Left ventricle myocardium inferior (tissue), 1 donor: ENCODE results near the gene IDS. TPM values are rescaled to one million over a fixed set of nuclear protein-coding genes. Genes with fewer than 3 reads are reported as not detected.

ENCODE experiments used
- DNase-seq: peaks from one replicate; pipeline ENCODE4 v3.0.0-alpha.2; 2020
- H3K27ac ChIP-seq: fragments of 200-600 bp; replicated peaks from 2 replicates; pipeline ENCODE4 v1.8.0; 2021
- H3K27me3 ChIP-seq: fragments of 200-600 bp; 2 replicates; pipeline ENCODE4 v1.8.0; 2021; ENCODE audit warnings: low read depth
- H3K36me3 ChIP-seq: fragments of 200-600 bp; 2 replicates; pipeline ENCODE4 v1.8.0; 2021
- H3K4me1 ChIP-seq: fragments of 200-600 bp; 2 replicates; pipeline ENCODE4 v1.8.0; 2021
- H3K4me3 ChIP-seq: fragments of 200-600 bp; 2 replicates; pipeline ENCODE4 v1.8.0; 2021; ENCODE audit warnings: mild to moderate bottlenecking, moderate library complexity
- H3K9me3 ChIP-seq: fragments of 200-600 bp; replicated peaks from 2 replicates; pipeline ENCODE4 v1.8.0; 2021
- CTCF ChIP-seq: fragments of 200-600 bp; IDR thresholded peaks from 2 replicates; pipeline ENCODE4 v1.8.0; 2021; ENCODE audit warnings: antibody characterized with exemption, mild to moderate bottlenecking, borderline replicate concordance
- intact Hi-C: fragments of 100-400 bp; cut with micrococcal nuclease; formaldehyde crosslinking; loops from one replicate; pipeline ENCODE4 v1.11.0; 2022
- total RNA-seq: library from RNA; stranded (reverse); fragmentation: NEBNext Ultra II Directional; extraction: Animal tissue kit (Norgen Biotek cat#: 25700); gene quantifications from one replicate; pipeline ENCODE4 v1.2.1, GENCODE V29; 2021
- donor health status: DM: no; HTN: yes; CAD: no; lungs with severe emphysema.

The IDS gene
- total RNA-seq, 1 donor from 2014 or later = 86.3 TPM

DNA sequence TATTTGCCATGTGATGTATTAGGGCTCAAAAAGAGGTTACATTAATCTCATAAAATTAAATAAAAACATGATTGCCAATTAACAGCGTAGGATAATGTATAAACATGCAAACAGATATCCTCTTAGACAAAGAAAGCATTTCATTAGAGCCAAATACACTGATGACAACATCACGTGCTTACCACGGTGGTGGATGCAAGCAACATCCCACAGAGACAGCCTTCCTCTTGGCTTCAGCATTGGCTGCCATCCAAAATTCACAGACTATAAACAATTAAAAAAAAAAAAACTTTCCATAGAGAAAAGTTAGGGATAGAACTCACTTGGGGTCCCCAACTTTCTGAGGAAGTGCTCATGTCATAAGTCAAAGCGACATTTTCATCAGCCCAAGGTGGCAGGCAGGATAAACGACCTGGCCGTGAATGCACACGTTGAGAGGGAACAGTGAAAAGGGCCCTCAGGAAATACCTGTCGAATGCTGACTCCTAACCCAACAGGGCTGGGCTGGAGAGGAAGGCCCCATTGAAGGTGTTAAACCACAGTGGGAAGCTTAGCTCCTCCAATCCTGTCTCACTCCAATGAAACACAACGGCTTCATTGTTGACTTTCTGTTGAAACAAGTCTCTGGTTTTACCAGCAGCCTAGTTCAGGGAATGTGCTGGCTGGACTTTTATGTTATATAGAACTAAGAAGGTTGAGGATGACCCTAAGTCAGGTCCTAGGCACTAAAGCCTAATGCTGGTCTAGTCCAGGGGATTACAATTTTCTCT, 48.4 kb downstream of the IDS start:
- Histone ChIP-seq H3K27me3 (no peaks in the 10 kb centered on the region), H3K9me3 (no peaks in the 10 kb centered on the region), H3K27ac (no peak overlapping the region), H3K36me3 (no peaks in the 10 kb centered on the region), H3K4me1 (no peaks in the 10 kb centered on the region), H3K4me3 (no peak overlapping the region)
- intact Hi-C loops = no loop called here
- no peak for DNase-seq
- TF ChIP-seq CTCF = no peak

GRCh38 chrX:149455934-149456333, 49.2 kb downstream of the IDS start:
- Histone ChIP-seq H3K9me3 (no peaks in the 10 kb centered on the region), H3K27me3 (no peaks in the 10 kb centered on the region), H3K4me3 (no peak overlapping the region), H3K27ac (no peak overlapping the region), H3K36me3 (no peaks in the 10 kb centered on the region), H3K4me1 (no peaks in the 10 kb centered on the region)
- intact Hi-C loops = no loop called here
- DNase-seq = no peak
- no peak for TF ChIP-seq CTCF

DNA sequence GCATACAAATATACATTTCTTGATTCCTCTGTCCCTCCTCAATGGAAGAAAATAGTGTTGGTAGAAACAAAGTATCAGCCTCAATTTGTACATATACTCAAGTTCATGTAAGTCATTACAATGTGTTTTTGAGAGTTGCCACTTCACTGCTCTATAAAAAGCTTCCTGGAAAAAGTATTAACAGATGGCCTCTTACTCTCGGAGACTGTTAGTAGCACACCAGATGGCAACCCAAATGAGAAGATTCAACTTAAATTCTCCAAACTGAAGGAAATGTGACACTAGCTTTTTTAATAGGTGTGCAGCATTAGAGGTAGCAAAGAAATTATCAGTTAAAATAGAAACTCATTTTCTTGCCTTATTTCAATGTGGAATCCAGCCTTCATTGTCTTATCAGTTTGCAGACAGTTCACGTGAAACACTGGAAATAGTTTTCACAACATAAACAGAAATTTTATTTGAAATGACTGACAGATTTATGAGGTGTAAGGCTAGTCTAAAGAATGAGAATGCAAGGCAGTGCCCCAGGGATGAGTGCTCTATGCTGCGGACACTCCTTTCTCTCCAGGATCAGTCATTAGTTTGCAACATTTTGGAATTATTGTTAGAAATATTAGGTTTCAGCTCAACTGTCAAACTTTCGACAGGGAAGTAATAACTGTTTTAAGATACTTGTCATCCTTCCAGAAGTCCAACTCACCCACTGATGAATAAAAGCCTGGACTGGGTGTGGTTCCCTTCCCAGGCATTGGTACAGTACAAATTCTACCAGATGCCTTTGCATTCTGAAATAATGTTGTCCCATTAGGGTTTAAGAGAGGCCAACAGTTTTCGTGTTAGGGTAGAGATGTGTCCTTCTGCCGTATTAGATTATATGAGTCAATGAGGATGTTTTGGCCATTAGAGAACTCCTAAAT, 50.9 kb downstream of the IDS start:
- Histone ChIP-seq H3K27me3 (no peaks in the 10 kb centered on the region), H3K4me3 (no peak overlapping the region), H3K27ac (no peak overlapping the region), H3K9me3 (no peaks in the 10 kb centered on the region), H3K36me3 (no peaks in the 10 kb centered on the region), H3K4me1 (no peaks in the 10 kb centered on the region)
- intact Hi-C loops = no loop called here
- TF ChIP-seq CTCF = no peak
- DNase-seq = no peak

- TF ChIP-seq CTCF = no peak
- Histone ChIP-seq H3K4me1 (no peaks in the 10 kb centered on the region), H3K4me3 (no peak overlapping the region), H3K36me3 (no peaks in the 10 kb centered on the region), H3K9me3 (no peaks in the 10 kb centered on the region), H3K27ac (no peak overlapping the region), H3K27me3 (no peaks in the 10 kb centered on the region)
- DNase-seq = no peak
- intact Hi-C loops = no loop called here
These were observed 52.1 kb downstream of the IDS start for GRCh38 chrX:149453030-149453429.

DNA sequence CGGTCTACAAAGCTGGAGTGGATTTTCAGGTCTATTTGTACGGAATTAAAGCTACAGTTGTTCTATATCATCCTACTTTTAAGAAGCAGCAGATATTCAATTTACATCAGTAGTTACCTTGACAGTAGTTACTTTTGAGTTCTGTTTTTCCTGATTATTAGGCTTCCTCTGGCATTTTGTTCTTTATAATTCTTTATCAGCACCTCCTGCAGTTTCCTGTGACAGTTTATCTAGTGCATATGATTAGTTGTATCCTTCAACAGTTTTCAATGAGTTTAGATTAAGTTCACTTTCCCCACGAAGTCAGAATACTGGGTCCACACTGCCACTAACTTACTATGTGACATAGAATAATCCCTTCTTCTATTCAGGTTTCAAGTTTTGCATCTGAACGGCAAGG, 71.7 kb downstream of the IDS start:
- TF ChIP-seq CTCF = no peak
- H3K4me3 ChIP-seq = no peak overlapping the region
- H3K9me3 ChIP-seq = no peaks in the 10 kb centered on the region
- H3K4me1 ChIP-seq = no peaks in the 10 kb centered on the region
- DNase-seq = no peak
- no peaks in the 10 kb centered on the region for H3K36me3 ChIP-seq
- H3K27ac ChIP-seq = no peak overlapping the region
- no peaks in the 10 kb centered on the region for H3K27me3 ChIP-seq
- intact Hi-C loops = no loop called here
